HG02970 (cell line): Measurements from ENCODE around the gene P2RY12.
"Not testable (repeated sequence)": the region's sequence is repeated elsewhere in the genome, so short reads cannot be mapped to it uniquely, and the experiment has no call there.

Experiments
- ATAC-seq: cut with Tn5 transposase; IDR thresholded peaks from one replicate; pipeline ENCODE4 v1.9.1; 2021; ENCODE audit warnings: mild to moderate bottlenecking, moderate library complexity, moderate number of reproducible peaks; ENCODE audit not compliant: unreplicated experiment, low FRiP score

P2RY12 gene

DNA sequence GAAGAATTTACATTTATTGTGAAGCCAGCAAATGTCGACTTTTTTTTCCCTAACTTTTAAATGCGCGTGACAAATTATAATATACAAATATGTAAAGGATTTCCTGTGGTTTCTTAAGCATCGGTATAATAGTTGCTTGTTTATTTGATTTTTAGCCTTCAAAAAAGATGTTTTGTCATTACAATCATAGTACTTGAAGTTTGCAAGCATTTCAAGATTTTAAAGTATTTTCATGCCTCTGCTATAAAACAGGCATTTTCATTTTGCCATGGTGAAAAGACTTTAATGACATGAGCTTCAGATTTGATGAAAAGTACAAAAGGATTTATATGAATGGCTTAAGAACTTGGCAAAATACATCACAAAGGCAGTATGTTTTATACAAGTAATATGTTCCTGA lies 9.4 kb upstream of the P2RY12 start:
- ATAC-seq = no peak

DNA sequence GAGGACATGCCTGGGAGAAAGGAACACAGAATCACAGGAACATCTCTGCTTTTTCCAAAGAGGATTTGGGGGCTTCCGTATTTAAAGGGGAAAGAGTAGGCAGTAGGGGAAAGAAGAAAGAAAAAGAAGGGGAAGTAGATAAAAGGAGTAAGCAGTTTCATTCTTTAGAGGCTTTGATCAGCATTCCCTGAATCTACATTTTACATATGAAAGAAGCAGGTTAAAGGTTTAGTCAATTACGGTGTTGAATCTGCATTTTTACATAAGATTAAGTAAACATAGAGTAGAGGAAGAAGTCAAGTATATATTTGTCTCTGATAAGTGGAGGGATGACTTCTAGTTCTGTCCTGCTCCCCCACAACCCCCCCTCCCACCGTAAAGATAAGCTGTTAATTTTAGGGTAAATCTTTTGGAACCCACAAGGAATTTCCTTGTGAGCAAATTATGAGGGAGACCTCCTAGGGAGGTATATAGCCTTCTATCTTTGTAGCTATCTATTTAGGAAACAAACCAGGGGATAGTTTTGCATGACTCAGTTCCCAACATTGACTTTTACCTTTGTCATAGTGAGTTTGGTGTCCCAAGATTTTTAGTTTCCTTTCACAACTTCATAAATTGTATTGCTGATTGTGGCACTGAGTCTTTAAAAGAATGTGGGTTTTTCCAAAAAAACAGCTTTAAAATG lies 8.7 kb upstream of the P2RY12 start:
- no peak for ATAC-seq

DNA sequence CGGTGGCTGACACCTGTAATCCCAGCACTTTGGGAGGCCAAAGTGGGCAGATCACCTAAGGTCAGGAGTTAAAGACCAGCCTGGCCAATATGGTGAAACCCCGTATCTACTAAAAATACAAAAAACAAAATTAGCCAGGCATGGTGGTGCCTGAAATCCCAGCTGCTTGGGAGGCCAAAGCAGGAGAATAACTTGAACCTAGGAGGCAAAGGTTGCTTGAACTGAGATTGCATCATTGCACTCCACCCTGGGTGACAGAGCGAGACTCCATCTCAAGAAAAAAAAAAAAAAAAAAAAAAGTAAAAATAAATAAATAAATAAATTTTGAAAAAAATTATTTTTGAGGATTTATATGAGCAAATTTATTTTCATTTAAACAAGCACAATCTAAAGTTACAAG lies 7.6 kb upstream of the P2RY12 start:
- ATAC-seq = not testable (repeated sequence)

DNA sequence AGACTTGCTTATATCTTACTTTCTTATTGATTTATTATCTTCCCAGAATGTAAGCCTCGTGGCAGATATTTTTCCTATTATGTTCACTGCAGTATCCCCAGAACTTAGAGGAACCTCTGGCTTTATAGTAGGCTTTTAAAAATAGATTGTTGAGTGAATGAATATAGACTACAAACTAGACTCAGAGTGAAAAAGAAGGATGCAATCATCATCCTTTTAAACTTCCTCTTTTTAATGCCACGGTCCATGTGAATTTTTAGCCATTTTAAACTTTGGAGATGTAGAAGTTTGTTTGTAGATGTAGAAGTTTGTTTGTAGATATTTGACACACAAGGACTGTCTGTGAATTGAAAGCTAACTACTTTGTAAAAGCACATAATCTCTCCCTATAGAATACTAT lies 7.2 kb upstream of the P2RY12 start:
- ATAC-seq = no peak

DNA sequence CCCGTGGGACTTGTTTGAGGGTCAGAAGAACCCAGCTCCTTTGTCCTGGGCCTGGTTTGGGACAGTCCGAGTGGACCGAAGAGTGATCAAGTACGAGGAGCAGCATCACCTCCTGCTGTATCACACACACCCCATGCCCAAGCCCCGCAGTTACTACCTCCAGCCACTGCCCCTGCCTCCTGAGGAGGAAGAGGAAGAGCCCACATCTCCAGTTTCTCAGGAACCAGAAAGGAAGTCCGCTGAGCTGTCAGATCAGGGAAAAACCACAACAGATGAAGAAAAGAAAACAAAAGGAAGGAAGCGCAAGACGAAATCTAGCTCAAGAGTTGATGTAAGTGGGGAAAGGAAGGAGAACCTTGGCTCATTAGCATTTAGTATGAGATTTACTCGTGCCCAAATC lies 3.3 kb upstream of the P2RY12 start:
- no peak for ATAC-seq

DNA sequence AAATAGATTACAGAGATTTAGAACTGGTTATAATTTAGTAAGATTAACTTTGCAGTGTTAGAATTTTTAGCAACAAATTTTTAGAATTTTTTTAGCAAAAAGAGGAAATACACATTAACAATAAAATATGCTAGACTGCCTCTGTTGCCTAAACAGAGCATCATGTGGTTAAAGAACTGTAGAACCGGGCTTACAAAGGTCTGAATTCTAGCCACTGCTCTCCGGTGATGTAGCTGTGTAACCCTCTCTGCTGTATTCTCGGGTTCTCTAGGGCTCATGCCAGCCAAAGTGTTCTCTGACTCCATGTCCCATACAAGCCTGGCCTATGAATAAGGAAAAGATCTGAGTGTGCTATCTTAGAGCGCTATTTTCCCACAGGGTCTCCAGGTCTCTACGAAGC lies 2.9 kb upstream of the P2RY12 start:
- ATAC-seq = no peak

DNA sequence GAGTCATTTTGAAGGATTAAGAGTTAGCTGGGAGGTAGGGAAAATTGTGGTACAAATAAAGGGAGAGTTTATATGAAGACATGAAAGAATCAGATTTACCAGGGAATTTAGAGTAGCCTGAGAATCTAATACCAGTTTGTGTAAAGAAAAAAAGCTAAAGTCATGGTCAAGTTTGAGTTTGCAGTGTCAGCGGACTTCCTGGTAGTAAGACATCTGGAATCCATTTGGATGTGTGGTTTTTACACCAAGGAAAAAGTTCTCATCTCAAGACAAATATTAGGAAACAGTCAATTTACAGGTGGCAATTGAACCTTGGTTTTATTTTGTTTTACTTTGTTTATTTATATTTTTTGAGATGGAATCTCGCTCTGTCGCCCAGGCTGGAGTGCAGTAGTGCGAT lies 1.5 kb upstream of the P2RY12 start:
- no peak for ATAC-seq

DNA sequence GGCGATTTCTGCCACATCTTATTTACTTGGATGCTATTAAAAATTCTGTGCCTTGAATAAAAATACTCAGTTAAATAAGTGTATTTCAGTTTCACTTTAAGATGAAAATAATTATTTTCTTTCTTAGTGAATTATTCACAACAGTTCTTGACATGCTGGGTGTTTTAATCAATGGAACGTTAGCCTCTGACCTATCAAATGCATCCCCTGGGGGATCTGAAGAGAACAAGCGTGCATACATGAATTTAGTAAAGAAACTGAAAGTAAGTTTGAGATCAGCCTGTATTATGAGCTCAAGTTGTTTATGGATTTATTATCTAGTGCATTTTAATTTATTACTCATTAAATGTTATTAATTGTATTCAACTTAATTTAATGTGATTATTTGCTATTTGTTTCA lies 597 bp downstream of the P2RY12 start:
- no peak for ATAC-seq

DNA sequence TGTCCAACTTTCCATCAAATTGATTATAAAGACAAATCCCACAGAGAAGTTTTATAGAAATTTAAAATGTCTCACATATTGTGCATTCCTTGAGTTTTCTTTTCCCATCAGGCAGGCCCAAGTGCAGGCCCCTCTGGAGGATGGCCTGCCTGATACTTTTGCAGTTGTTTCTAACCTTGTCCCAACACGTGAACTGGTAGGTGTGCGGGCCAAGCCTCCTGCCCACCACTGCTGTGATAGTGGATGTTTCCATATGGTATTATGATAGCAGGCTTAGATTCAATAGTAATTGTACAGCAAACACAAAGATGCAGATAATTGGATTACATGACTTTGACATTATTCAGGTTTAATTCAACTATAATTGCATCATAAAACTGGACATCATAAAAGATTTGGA lies 1.4 kb downstream of the P2RY12 start:
- ATAC-seq = no peak

DNA sequence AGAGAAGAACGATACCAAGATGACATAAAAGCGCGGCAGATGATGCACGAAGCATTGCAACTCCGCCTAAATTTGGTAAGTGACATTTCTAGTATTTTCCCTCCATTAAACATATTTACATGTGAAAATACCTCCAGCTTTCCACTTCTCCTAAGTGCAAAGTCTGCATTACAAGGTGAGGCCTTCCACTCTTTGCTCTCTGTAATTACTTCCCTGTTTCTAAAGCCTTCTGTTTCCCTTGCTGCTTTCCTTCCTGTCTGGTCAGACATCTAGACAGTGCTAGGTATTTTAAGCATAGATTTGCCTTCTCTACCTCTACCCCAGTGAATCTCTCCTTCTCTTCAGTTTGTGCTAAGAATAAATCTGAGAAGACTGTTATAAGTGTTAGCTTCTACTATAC lies 1.9 kb downstream of the P2RY12 start:
- ATAC-seq = no peak

DNA sequence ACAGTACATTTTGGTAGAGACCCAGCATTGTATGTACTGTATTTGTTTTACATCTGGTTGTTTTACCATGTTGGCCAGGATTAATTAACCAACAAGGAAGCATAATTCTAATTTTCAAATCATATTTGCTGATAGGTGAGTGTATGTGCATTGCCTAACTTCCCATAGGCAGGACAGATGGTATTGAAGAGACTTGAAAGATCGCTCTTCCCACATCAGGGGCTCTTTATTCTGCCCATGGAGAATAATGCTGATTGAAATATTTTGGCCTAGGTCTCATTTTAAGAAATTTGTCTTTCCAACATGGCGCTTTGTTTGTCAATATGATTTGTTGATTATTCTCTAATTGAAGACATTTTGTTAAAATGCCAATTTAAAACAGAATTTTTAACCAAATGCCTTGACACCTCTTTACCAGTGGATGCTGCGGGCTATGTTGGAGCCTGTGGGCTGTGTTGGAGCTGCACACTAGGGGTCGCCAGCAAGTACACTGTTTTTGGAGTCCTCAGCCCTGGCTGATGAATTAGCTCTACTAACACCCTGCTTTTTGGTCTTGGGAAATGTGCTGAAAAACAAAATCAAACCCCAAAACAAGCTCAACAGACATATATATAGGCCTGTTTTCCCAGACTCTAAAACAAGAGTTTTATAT lies 5.3 kb downstream of the P2RY12 start:
- no peak for ATAC-seq

DNA sequence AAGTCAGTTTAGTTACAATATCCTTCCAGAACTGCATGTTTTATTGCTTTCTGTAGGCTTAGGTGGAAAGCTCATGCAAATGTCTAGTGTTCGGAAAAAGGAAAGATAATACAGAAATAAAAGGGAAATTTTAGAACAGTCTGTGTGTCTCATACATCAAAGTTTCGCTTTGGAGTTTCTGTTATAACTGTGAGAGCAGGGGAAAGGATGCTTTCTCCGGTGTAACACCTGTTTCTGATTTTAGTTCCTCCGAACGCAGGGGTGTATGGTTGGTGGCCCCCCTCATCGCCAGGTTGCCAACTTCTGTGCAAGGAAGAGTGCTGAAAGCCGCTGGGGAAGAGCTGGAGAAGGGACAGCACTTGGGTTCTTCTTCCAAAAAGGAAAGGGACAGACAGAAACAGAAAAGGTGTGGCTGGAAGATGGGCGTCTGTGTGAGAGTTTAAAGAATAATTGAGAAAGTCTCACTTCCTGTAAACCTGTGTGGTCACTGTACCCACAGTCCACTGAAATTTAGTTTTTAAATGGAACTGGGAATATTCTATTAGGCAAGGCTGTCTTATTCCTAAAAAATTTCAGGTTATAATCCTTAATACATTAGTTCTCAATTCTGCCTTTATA lies 6.7 kb downstream of the P2RY12 start:
- ATAC-seq = no peak

DNA sequence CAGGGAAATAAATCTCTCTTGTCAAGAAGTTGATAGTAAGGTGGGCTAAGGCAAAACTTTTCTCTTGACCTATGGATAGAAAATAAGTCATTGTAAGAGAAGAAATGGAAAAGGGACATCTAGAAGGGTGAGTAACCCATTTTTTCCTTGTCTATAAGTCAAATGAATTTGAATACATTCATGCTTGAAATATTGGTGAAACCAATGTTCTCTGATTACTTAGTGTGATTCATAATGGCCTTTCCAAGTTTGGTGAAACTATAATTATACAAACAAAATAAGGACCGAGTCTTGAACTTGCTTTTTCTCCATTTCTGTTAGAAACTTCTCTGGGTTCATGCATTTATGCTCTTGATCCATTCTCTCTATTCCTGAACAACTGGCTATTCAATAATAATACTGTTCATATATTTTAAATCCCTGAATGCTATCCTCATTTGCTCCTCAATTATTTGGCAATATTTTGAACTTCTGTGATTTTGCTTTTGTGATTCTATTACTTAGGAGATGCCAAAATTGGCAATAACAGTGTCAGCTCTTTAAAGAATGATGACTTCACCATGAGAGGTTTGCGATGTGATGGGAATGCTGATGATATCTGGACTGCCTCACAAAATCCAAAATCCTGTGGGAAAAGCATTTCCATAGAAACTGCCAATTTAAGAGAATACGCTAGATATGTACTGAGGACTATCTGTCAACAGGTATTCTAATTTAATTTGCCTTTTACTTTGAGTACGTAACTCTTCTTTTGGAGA lies 12.3 kb downstream of the P2RY12 start:
- no peak for ATAC-seq

DNA sequence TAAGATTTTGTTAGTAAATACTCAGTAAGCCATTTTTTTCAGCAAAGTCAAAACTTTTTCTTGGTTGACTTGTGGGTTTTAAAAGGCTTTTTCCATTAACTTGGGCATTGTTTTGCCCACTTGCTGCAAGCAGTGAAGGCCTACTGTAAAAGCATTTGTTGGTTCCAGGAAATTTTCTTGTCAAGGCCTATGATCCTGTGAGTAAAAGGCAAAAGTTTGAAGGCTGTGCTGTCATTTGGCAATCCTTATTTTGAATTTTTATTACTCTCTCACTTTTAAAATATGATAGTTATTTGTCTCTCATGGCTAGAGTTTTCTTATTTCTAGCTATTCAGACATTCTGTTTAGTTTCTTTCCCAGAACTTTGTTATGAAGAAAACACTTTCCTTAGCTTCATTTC lies 13.0 kb downstream of the P2RY12 start:
- no peak for ATAC-seq

DNA sequence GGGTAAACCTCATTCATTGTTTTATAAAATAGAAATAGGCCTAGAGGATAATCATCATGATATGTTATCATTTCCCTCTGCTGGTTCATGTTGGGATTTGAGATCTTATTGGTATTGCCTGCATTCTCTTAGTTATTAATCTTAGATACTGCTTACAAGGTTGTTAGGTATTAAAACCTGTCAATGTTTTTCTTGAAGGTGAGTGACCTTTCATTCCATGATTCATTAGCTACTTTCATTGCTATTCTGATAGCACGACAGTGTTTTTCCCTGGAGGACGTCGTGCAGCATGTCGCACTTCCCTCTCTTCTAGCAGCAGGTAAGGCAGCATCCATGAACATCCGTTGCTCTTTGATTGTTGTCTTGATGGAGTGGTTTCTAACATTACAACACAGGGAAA lies 17.1 kb downstream of the P2RY12 start:
- ATAC-seq = no peak

DNA sequence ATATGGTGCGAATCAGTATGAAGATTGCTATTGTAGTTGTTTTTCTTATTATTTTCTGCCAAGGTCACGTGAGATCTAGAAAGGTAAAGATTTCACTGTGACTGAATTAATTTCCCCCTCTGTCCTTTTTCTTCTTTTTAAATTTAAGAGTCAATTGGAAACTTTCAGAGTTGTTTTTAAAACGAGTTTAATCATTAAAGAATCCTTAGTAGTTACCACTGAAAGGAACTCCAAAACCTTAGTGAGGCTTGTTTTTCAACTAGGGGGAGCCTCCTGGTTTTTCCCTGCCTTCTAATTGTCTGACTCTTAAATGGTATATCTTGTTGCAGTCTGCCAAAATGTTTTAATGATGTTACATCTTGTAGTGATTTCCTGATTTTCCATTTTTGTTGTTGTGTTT lies 17.6 kb downstream of the P2RY12 start:
- no peak for ATAC-seq

DNA sequence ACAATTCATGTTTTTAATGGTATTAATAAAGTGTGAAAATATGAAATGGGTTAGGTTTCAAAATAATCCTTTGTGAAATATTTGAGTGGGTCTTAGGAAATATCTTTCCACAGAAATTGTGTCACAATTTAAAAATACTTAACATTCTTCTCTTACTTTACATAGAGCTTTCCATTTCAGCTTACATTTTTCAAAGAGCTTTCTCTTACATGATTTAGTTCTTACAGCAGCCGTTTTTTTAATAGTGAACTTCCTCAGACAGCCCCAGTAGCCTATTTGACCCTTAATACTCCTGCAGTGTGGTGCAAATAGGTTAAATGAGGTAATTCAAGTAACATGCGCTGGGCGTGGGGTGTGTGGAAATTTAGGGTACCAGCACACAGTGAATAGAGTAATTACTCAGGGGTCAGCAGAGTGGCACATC lies 21.8 kb downstream of the P2RY12 start:
- ATAC-seq = no peak

DNA sequence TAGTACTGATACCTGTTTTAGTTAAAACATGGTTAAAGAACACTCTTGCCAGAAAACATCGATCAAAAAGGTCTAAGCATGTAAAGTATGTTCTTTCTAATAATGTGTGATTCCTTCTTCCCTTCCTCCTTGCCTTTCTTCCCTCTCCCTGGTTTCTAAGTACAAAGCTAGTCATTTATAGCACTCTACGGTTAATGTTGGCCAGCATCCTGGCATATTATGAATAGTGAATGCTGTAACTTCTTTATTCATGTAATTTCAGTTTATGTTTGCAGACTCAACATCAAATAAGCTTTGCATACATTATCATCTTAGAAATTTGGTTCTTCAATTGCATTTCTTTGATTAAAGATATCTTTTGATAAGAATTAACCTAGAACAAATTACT lies 27.1 kb downstream of the P2RY12 start:
- no peak for ATAC-seq

DNA sequence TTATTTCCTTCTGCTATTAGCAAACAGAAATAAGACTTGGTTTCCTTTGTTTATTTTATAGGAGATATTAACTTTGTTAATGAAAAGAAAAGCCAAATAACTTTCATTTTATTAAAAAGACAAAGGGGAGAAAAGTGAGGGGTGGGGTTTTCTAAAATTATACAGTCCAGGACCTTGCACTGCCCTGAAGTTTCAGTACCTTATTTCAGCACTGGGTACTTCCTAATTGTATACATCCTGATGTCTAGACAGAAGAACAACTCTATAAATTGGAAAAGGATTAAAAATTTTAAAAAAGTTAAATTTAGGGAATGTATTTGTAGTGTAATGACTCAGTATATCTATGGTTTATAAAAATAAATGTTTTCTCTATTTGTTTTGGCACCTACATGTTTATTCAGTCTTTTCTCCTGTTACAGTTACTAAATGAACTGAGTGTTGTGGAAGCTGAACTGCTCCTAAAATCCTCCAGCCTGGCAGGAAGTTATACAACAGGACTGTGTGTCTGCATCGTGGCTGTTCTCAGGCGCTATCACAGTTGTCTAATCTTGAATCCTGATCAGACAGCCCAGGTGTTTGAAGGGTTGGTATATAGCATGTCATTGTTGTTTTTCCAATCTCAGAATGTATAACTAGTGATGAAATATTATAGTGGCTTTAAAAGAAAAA lies 27.6 kb downstream of the P2RY12 start:
- no peak for ATAC-seq

DNA sequence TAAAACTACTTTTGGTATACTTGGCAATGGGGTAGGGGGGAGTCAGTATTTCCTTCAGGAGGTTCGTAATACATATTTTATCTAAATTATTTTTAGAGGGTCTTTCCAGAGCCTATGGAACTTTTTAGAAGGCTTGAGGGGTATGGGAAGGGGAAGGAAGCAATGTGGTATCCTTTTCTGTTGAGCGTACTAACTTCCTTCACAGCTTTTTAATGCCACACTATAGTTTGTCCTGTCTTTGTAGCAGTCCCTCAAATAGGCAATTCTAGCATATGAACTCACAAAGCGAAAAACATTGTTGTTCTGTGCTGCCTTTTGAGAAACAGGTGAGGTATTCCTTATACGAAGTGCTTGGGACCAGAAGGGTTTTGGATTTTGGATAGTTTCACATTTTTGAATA lies 32.9 kb downstream of the P2RY12 start:
- no peak for ATAC-seq

DNA sequence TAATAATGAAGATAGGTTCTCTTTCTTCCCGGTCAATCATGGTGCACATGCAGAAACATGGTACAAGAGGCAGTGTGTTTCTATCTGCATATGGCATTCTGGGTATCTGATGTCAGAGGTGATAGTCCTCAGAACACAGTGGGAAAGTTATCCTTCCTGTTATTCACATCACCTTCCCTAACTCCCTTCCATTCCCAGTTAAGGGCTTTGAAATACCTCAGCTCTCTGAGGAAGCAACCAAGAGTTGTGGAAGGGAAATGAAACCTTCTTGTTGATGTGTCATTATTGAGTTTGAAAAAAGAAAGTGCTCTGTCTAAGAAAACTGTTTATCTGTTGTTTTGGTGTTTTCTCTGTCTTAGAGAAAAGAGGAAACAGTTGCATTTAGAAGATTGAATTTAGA lies 33.3 kb downstream of the P2RY12 start:
- ATAC-seq = peak; percentile 58
